Heart left ventricle (tissue), 16 donors: ENCODE data around the gene DIMT1. TPM values are rescaled to one million over a fixed set of nuclear protein-coding genes. Genes with fewer than 3 reads are reported as not detected.

ENCODE experiments used
- ATAC-seq, 4 donors: fragments of 200-7000 bp; cut with Tn5 transposase; one replicate each; pipeline ENCODE4 v1.9.1; 2020 to 2022; ENCODE audit warnings: moderate library complexity in 4 of 4, mild to moderate bottlenecking in 3 of 4, moderate number of reproducible peaks in 1 of 4
- DNase-seq, 5 donors: peaks; one replicate each; pipeline ENCODE4 v3.0.0-alpha.2; 2020
- H3K27ac ChIP-seq, 12 donors: fragments of 200-600 bp; sonication (generic) in 4 of 12; one replicate each; pipeline versions ENCODE4 v1.5.0 to v1.8.0; 2016 to 2022; ENCODE audit warnings: mild to moderate bottlenecking in 2 of 12
- H3K27me3 ChIP-seq, 9 donors: fragments of 200-600 bp; sonication (generic) in 2 of 9; one replicate each; pipeline versions ENCODE4 v1.5.1 to v1.8.0; 2016 to 2022; ENCODE audit warnings: mild to moderate bottlenecking in 3 of 9
- H3K36me3 ChIP-seq, 9 donors: fragments of 200-600 bp; sonication (generic) in 2 of 9; one replicate each; pipeline versions ENCODE4 v1.5.0 to v1.8.0; 2018 to 2022; ENCODE audit warnings: mild to moderate bottlenecking in 2 of 9
- H3K4me1 ChIP-seq, 12 donors: fragments of 200-600 bp; sonication (generic) in 4 of 12; one replicate each; pipeline versions ENCODE4 v1.5.0 to v1.8.0; 2016 to 2022; ENCODE audit warnings: mild to moderate bottlenecking in 3 of 12
- H3K4me3 ChIP-seq, 12 donors: fragments of 200-600 bp; sonication (generic) in 4 of 12; one replicate each; pipeline versions ENCODE4 v1.5.0 to v1.8.0; 2017 to 2022; ENCODE audit warnings: mild to moderate bottlenecking in 9 of 12, moderate library complexity in 4 of 12
- H3K9me3 ChIP-seq, 12 donors: fragments of 200-600 bp; sonication (generic) in 4 of 12; one replicate each; pipeline versions ENCODE4 v1.5.0 to v1.8.0; 2016 to 2022; ENCODE audit warnings: mild to moderate bottlenecking in 1 of 12
- POLR2A ChIP-seq, 2 donors: fragments of 450-650 bp; IDR thresholded peaks; one replicate each; pipeline ENCODE4 v1.6.1; 2017; ENCODE audit warnings: antibody characterized with exemption in 2 of 2, mild to moderate bottlenecking in 2 of 2, moderate library complexity in 2 of 2
- WGBS, 4 donors: extraction: QIAGEN DNeasy Blood & Tissue Kit in 2 of 4; methylation state at CpG; one replicate each; pipeline versions ENCODE4 v1.1.5 to v1.1.7; 2013 to 2018; 5-methylcytosine and 5-hydroxymethylcytosine counted together
- intact Hi-C, 10 donors: fragments of 100-400 bp; cut with DNase I; formaldehyde crosslinking; loops; one replicate each; pipeline versions ENCODE4 v1.11.1 to v1.14.2; 2022
- polyA plus RNA-seq, 2 donors: library from polyadenylated mRNA; stranded (reverse); fragments of 200-250 nt; gene quantifications; one replicate each; pipeline ENCODE4 v1.2.3, GENCODE V29; 2013
- total RNA-seq, 9 donors: library from RNA; depleted of rRNA in 2 of 9; stranded (reverse); fragments of >200 nt in 2 of 9; fragmentation: NEBNext Ultra II Directional in 3 of 9; extraction: Animal tissue kit (Norgen Biotek cat#: 25700) in 3 of 9; gene quantifications; one replicate each; pipeline versions ENCODE4 v1.1.0 to v1.2.4, GENCODE V29; 2016 to 2023
- TF ChIP-seq, protein P1 (sequence below), 12 donors: fragments of 200-600 bp; sonication (generic) in 4 of 12; IDR thresholded peaks; one replicate each; pipeline versions ENCODE4 v1.5.0 to v1.8.0; 2018 to 2022; ENCODE audit warnings: antibody characterized with exemption in 12 of 12, mild to moderate bottlenecking in 5 of 12
- donor health status: ischemic (EF 13 %, LVEDD 7.1; RV severe dilation, severe dysfunction).
- donor health status: healthy with polysubstance abuse.
- donor health status: DM: no; HTN: yes; CAD: no.
- donor health status: DM: no; HTN: no; CAD: no.
- donor health status: ischemic (EF 25% LVEDD 6.9; RV normal size, moderate dysfunction).
- donor health status: ischemic (EF 25% LVEDD 5.7; RV mildly dilated, moderate dysfunction).
- donor health status: healthy.
- donor health status: DM: yes; HTN: yes; CAD: no.
- donor health status: ischemic (EF 35%, LVEDD 5.7; RV mildly dilated, moderate dysfunction).
- donor health status: nonischemic (EF 11% LVEDD 7.7; RV severe dilation, severe dysfunction).
- donor health status: DM: yes; HTN: yes; CAD: no.
- donor health status: PGD.
- donor health status: ischemic (EF 29% LVEDD 5.4; RV normal size, mild dysfunction).
- donor health status: nonischemic (EF 23%, LVEDD 6.1; RV moderate dilation, normal function).

Gene DIMT1
- total and polyA plus RNA-seq, 11 donors = 9.0 to 24.1 (median 18.4) TPM

- Histone ChIP-seq H3K27ac (no peak overlapping the region), H3K4me3 (no peak overlapping the region), H3K36me3 (peaks cover 3 to 100% (median 97%) of the 10 kb centered on the region in 9 donors), H3K9me3 (no peaks in the 10 kb centered on the region), H3K27me3 (no peaks in the 10 kb centered on the region), H3K4me1 (no peaks in the 10 kb centered on the region)
- TF ChIP-seq, protein P1, sequence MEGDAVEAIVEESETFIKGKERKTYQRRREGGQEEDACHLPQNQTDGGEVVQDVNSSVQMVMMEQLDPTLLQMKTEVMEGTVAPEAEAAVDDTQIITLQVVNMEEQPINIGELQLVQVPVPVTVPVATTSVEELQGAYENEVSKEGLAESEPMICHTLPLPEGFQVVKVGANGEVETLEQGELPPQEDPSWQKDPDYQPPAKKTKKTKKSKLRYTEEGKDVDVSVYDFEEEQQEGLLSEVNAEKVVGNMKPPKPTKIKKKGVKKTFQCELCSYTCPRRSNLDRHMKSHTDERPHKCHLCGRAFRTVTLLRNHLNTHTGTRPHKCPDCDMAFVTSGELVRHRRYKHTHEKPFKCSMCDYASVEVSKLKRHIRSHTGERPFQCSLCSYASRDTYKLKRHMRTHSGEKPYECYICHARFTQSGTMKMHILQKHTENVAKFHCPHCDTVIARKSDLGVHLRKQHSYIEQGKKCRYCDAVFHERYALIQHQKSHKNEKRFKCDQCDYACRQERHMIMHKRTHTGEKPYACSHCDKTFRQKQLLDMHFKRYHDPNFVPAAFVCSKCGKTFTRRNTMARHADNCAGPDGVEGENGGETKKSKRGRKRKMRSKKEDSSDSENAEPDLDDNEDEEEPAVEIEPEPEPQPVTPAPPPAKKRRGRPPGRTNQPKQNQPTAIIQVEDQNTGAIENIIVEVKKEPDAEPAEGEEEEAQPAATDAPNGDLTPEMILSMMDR (IDR thresholded peaks at IDR 0.05) = no peak
- no peak for TF ChIP-seq POLR2A (IDR thresholded peaks at IDR 0.05)
- WGBS, 4 donors = 86 to 98% (median 90%) methylated on average over 5 of the region's 5 CpGs
- intact Hi-C loops = loop anchor here in 1 of 10 donors (10.0 kb wide), 1 partner anchor 81 kb away; no protein-coding TSS in a partner anchor
- ATAC-seq (no peak), DNase-seq (no peak)
These were observed 8.3 kb downstream of the DIMT1 start for GRCh38 chr5:62395210-62395950.

- H3K27ac ChIP-seq = peak overlapping the region in 7 of 12 donors; percentile 1 to 65 (median 37)
- ATAC-seq = peak in 3 of 4 donors; percentile 41 to 71 (median 50)
These were observed 16.9 kb downstream of the DIMT1 start for GRCh38 chr5:62386824-62387223.

DNA sequence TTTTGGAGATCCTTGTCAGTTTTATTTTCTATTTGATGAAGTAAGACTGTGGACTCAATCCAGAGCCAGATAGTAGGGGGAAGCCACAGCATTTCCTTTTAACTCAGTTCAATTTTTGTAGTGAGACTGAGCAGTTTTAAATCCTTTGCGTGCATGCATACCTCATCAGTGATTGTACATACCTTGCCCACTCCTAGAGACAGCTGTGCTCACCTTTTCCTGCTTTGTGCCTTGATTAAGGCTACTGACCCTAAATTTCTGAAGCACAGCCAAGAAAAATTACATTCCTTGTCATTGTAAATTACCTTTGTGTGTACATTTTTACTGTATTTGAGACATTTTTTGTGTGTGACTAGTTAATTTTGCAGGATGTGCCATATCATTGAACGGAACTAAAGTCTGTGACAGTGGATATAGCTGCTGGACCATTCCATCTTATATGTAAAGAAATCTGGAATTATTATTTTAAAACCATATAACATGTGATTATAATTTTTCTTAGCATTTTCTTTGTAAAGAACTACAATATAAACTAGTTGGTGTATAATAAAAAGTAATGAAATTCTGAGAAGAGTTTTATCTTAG lies 17.8 kb downstream of the DIMT1 start:
- no peaks in the 10 kb centered on the region for H3K27me3 ChIP-seq
- peaks cover 0 to 98% (median 83%) of the 10 kb centered on the region in 9 donors for H3K36me3 ChIP-seq
- no peak for ATAC-seq
- intact Hi-C loops = no loop called here
- WGBS, 4 donors = 80 to 91% (median 87%) methylated on average over 2 of the region's 2 CpGs
- no peaks in the 10 kb centered on the region for H3K9me3 ChIP-seq
- H3K4me1 ChIP-seq = peaks cover 0 to 19% (median 2%) of the 10 kb centered on the region in 12 donors
- no peak overlapping the region for H3K4me3 ChIP-seq
- no peak for DNase-seq
- TF ChIP-seq POLR2A (IDR thresholded peaks at IDR 0.05) = no peak
- TF ChIP-seq, protein P1 (IDR thresholded peaks at IDR 0.05) = no peak
- H3K27ac ChIP-seq = no peak overlapping the region

More at GRCh38 chr5:62386824-62387223, 16.9 kb downstream of the DIMT1 start:
- no peak overlapping the region for H3K4me3 ChIP-seq
- H3K27me3 ChIP-seq = no peaks in the 10 kb centered on the region
- peaks cover 0 to 19% (median 2%) of the 10 kb centered on the region in 12 donors for H3K4me1 ChIP-seq
- intact Hi-C loops = no loop called here
- H3K36me3 ChIP-seq = peaks cover 0 to 98% (median 83%) of the 10 kb centered on the region in 9 donors
- TF ChIP-seq, protein P1 (IDR thresholded peaks at IDR 0.05) = no peak
- TF ChIP-seq POLR2A (IDR thresholded peaks at IDR 0.05) = no peak
- H3K9me3 ChIP-seq = no peaks in the 10 kb centered on the region
- DNase-seq = no peak

DNA sequence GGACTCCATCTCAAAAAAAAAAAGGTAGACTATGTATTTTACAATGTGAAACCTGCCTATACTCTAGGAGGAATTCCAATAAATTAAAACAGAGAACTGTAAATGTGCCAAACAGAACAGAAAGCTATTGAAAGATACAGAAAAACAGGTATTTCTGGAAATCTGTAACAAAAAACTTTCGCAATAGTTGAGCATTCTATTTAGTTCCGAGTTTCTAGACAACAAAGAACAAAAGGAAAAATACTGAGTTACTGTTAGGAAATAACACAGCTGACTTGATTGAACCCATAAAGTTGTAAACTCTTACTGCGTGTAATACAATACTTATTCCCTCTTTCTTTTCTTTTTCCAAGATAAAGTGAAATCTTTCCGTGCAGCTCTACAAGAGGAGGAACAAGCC lies 18.6 kb downstream of the DIMT1 start:
- 89 to 91% (median 90%) methylated on average over 4 of the region's 4 CpGs for WGBS, 4 donors
- ATAC-seq = no peak
- intact Hi-C loops = no loop called here
- Histone ChIP-seq H3K36me3 (peaks cover 0 to 98% (median 83%) of the 10 kb centered on the region in 9 donors), H3K27ac (no peak overlapping the region), H3K4me1 (peaks cover 0 to 19% (median 2%) of the 10 kb centered on the region in 12 donors), H3K4me3 (no peak overlapping the region), H3K9me3 (no peaks in the 10 kb centered on the region), H3K27me3 (no peaks in the 10 kb centered on the region)
- no peak for TF ChIP-seq POLR2A (IDR thresholded peaks at IDR 0.05)
- TF ChIP-seq, protein P1 (IDR thresholded peaks at IDR 0.05) = no peak
- DNase-seq = no peak
